Ammon's horn (tissue), 1 donor: Measurements from ENCODE around the gene ALG8.
"Not testable (repeated sequence)": the region's sequence is repeated elsewhere in the genome, so short reads cannot be mapped to it uniquely, and the experiment has no call there.

Source experiments
- DNase-seq: peaks from one replicate; pipeline ENCODE4 v3.0.0-alpha.2; 2016; ENCODE audit warnings: low spot score

Gene ALG8

GRCh38 chr11:78071717-78072116, 67.7 kb downstream of the ALG8 start:
- no peak for DNase-seq

GRCh38 chr11:78070621-78071020, 68.8 kb downstream of the ALG8 start:
- DNase-seq, result no peak

GRCh38 chr11:78069465-78069864, 70.0 kb downstream of the ALG8 start:
- no peak for DNase-seq

- no peak for DNase-seq
Measured at GRCh38 chr11:78067704-78068103, 71.7 kb downstream of the ALG8 start.

- DNase-seq, result no peak
Measured at GRCh38 chr11:78066471-78066870, 73.0 kb downstream of the ALG8 start.

GRCh38 chr11:78065203-78065602, 74.2 kb downstream of the ALG8 start:
- no peak for DNase-seq

- DNase-seq, result no peak
Measured at GRCh38 chr11:78063440-78064181, 75.8 kb downstream of the ALG8 start, which contains the start of gene THRSP. Gene THRSP (plus strand): TSS chr11:78063861. CDS start chr11:78063882, 21 bp downstream.

- no peak for DNase-seq
Measured at GRCh38 chr11:78062671-78063070, 76.8 kb downstream of the ALG8 start.

GRCh38 chr11:78061921-78062311, 77.5 kb downstream of the ALG8 start:
- DNase-seq, result no peak

- DNase-seq, result no peak
Measured at GRCh38 chr11:78061088-78061920, 78.1 kb downstream of the ALG8 start.

- no peak for DNase-seq
Measured at GRCh38 chr11:78060533-78060932, 78.9 kb downstream of the ALG8 start.

- not testable (repeated sequence) for DNase-seq
Measured at GRCh38 chr11:78059749-78060328, 79.6 kb downstream of the ALG8 start.

GRCh38 chr11:78057462-78058055, 81.9 kb downstream of the ALG8 start:
- no peak for DNase-seq

- no peak for DNase-seq
Measured at GRCh38 chr11:78056093-78056492, 83.3 kb downstream of the ALG8 start.

- no peak for DNase-seq
Measured at GRCh38 chr11:78054971-78055370, 84.5 kb downstream of the ALG8 start.

- DNase-seq, result no peak
Measured at GRCh38 chr11:78050964-78051831, 88.2 kb downstream of the ALG8 start.
